Effector memory CD4-positive, alpha-beta T cell (primary cell): ENCODE results near the gene TMEM94.

Source experiments
- DNase-seq, 3 donors: peaks; one replicate each; pipeline ENCODE4 v3.0.0-alpha.2; 2020
- H3K27ac ChIP-seq: 2 replicates; pipeline ENCODE4 v1.7.0; 2013; ENCODE audit warnings: mild to moderate bottlenecking, low read length, moderate library complexity; ENCODE audit not compliant: insufficient read depth, poor library complexity, severe bottlenecking
- H3K27me3 ChIP-seq: replicated peaks from 2 replicates; pipeline ENCODE4 v1.7.0; 2013; ENCODE audit warnings: mild to moderate bottlenecking, low read length; ENCODE audit not compliant: insufficient read depth, control insufficient read depth, poor library complexity, severe bottlenecking
- H3K36me3 ChIP-seq: 2 replicates; pipeline ENCODE4 v1.7.0; 2013; ENCODE audit warnings: mild to moderate bottlenecking, low read length, moderate library complexity; ENCODE audit not compliant: control insufficient read depth, insufficient read depth
- H3K4me1 ChIP-seq: 2 replicates; pipeline ENCODE4 v1.7.0; 2013; ENCODE audit warnings: low read length, mild to moderate bottlenecking; ENCODE audit not compliant: control insufficient read depth, insufficient read depth, poor library complexity, severe bottlenecking
- H3K4me3 ChIP-seq: 2 replicates; pipeline ENCODE4 v1.7.0; 2013; ENCODE audit warnings: low read length, low read depth, mild to moderate bottlenecking; ENCODE audit not compliant: insufficient read depth, poor library complexity, severe bottlenecking
- H3K9me3 ChIP-seq: 2 replicates; pipeline ENCODE4 v1.7.0; 2013; ENCODE audit warnings: mild to moderate bottlenecking, low read length, moderate library complexity; ENCODE audit not compliant: control insufficient read depth

Gene TMEM94

DNA sequence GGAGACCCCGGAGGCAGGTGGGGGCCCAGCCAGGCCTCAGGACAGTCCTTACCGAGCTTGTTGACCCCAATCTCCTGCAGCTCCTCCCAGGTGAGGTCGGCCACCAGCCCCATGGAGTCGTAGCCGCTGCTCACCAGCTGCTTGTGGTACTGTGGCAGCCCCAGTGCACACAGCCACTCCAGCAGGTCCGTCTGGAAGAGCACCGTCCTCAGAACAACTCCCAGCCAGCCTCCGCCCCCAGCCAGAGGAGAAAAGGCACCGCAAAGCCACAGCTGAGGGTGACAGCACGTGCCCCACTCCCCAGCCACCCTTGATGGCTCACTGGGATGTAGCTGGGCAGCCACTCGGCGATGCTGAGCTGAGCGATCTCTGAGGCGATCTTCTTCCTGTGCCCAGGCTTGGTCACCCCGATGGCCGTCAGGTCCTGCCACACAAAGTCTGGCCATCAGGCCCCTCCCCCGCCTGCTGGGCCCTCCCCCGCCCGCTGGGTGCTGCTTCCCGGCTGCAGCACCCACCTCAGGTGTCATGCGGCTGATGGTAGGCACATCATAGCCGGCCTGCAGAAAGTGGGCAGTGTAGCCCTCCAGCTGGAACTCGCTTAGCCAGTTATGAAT, 47.0 kb downstream of the TMEM94 start:
- no peaks in the 10 kb centered on the region for H3K4me1 ChIP-seq
- no peak overlapping the region for H3K27ac ChIP-seq
- H3K4me3 ChIP-seq, result no peak overlapping the region
- H3K36me3 ChIP-seq, result peaks cover 13% of the 10 kb centered on the region
- no peaks in the 10 kb centered on the region for H3K27me3 ChIP-seq
- no peak for DNase-seq
- H3K9me3 ChIP-seq, result no peaks in the 10 kb centered on the region

DNA sequence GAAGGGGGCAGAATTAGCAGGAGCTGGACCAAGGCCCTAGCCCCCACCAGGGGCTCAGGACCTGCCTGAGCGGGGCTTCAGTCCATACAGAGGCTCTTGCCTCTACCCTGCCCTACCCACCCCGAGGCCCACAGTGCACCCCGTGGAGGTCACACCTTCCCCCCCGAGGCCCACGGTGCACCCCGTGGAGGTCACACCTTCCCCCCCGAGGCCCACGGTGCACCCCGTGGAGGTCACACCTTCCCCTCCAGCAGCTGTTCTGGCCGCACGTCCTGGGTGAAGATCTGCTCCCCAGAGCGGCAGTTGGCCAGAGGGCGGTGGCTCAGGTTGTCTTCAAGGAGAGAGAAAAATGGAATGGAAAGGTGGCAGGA, 47.5 kb downstream of the TMEM94 start:
- no peak for DNase-seq
- Histone ChIP-seq H3K27ac (no peak overlapping the region), H3K36me3 (peaks cover 12% of the 10 kb centered on the region), H3K9me3 (no peaks in the 10 kb centered on the region), H3K4me3 (no peak overlapping the region), H3K4me1 (no peaks in the 10 kb centered on the region), H3K27me3 (no peaks in the 10 kb centered on the region)

GRCh38 chr17:75504347-75505151, 48.1 kb downstream of the TMEM94 start:
- DNase-seq, result peak in 1 of 3 donors; percentile 12
- H3K27me3 ChIP-seq, result no peaks in the 10 kb centered on the region
- H3K27ac ChIP-seq, result no peak overlapping the region
- no peaks in the 10 kb centered on the region for H3K9me3 ChIP-seq
- H3K4me3 ChIP-seq, result no peak overlapping the region
- H3K4me1 ChIP-seq, result no peaks in the 10 kb centered on the region
- H3K36me3 ChIP-seq, result peaks cover 6% of the 10 kb centered on the region

- H3K4me1 ChIP-seq, result no peaks in the 10 kb centered on the region
Observed at GRCh38 chr17:75505152-75505409, 48.6 kb downstream of the TMEM94 start.

DNA sequence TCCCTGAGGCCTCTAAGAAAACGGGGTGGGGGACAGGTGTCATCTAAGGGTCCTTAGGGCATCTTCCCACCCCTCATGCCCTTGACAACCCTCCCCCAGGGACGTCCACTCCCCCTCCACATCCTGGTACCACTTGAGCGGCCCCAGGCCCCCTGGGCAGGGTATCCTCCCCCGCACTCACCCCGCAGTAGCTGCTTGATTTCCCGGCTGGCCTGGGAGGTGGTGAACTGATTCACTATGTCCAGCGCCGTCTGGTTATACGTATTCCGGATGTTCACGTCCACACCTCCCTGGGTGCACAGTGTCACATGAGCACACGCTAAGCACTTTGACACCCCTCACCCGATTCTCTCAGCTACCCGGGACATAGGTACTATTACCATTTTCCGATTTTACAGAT, 49.2 kb downstream of the TMEM94 start:
- DNase-seq, result no peak
- Histone ChIP-seq H3K36me3 (no peaks in the 10 kb centered on the region), H3K27ac (no peak overlapping the region), H3K4me3 (no peak overlapping the region), H3K9me3 (no peaks in the 10 kb centered on the region), H3K27me3 (no peaks in the 10 kb centered on the region), H3K4me1 (no peaks in the 10 kb centered on the region)

More at GRCh38 chr17:75505152-75505409, 48.6 kb downstream of the TMEM94 start:
- Histone ChIP-seq H3K36me3 (peaks cover under 1% of the 10 kb centered on the region), H3K9me3 (no peaks in the 10 kb centered on the region), H3K27ac (no peak overlapping the region), H3K27me3 (no peaks in the 10 kb centered on the region), H3K4me3 (no peak overlapping the region)
- no peak for DNase-seq

DNA sequence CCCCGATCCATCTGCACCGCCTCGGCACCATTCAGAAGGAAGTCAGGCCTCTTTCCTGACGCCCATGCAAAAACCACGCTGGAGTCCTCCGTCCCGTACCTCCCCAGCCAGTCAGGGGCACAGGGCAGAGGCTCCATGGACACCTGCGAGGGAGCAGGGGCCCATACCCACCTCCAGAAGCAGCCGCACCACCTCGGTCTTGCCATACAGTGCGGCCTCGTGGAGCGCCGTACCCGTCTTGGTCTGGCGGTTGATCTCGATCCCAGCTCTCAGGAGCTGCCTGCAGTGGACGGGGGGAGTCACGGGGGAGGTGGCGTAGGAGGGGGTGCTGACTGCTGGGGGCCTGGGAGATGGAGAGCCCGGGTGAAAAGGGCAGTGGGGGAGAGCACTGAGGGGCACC, 49.7 kb downstream of the TMEM94 start:
- DNase-seq, result no peak
- H3K4me1 ChIP-seq, result no peaks in the 10 kb centered on the region
- H3K9me3 ChIP-seq, result no peaks in the 10 kb centered on the region
- H3K4me3 ChIP-seq, result no peak overlapping the region
- no peaks in the 10 kb centered on the region for H3K27me3 ChIP-seq
- no peak overlapping the region for H3K27ac ChIP-seq
- H3K36me3 ChIP-seq, result no peaks in the 10 kb centered on the region

GRCh38 chr17:75506888-75507287, 50.5 kb downstream of the TMEM94 start:
- Histone ChIP-seq H3K27ac (no peak overlapping the region), H3K4me1 (no peaks in the 10 kb centered on the region), H3K36me3 (no peaks in the 10 kb centered on the region), H3K4me3 (no peak overlapping the region), H3K9me3 (no peaks in the 10 kb centered on the region), H3K27me3 (no peaks in the 10 kb centered on the region)
- no peak for DNase-seq

GRCh38 chr17:75507733-75508719, 51.6 kb downstream of the TMEM94 start:
- Histone ChIP-seq H3K4me1 (no peaks in the 10 kb centered on the region), H3K27me3 (no peaks in the 10 kb centered on the region), H3K27ac (no peak overlapping the region), H3K9me3 (no peaks in the 10 kb centered on the region), H3K4me3 (no peak overlapping the region), H3K36me3 (no peaks in the 10 kb centered on the region)
- no peak for DNase-seq

DNA sequence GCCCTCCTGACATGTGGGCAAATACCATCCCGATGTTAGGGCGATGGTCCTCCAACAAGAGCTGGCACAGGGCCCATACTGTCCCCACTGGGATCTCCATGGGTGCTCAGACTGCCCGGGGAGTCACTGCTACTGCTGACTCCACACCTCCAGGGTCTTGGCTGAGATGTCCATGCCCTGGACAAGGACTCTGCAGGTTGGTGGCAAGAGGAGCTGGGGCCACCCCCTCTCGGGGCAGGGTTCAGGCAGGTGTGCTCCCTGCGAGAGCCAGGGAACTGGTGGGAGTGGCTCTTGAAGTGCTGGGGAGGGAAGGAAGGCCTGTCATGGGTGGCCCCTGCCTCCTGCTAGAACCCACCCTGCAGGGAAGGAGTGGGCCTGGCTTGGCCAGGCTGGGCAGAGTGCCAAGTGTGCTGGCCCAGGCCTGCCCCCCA, 52.5 kb downstream of the TMEM94 start:
- no peaks in the 10 kb centered on the region for H3K27me3 ChIP-seq
- no peak for DNase-seq
- H3K4me3 ChIP-seq, result no peak overlapping the region
- no peaks in the 10 kb centered on the region for H3K36me3 ChIP-seq
- no peaks in the 10 kb centered on the region for H3K9me3 ChIP-seq
- no peak overlapping the region for H3K27ac ChIP-seq
- H3K4me1 ChIP-seq, result no peaks in the 10 kb centered on the region
